Measurements from ENCODE around the gene MAP7D1. TPM values are rescaled to one million over a fixed set of nuclear protein-coding genes. Genes with fewer than 3 reads are reported as not detected.

The MAP7D1 gene
- total RNA-seq, 1 donor from 2014 or later = 70.1 TPM

GRCh38 chr1:36164361-36164760, 8.4 kb downstream of the MAP7D1 start:
- DNase-seq (ENCODE audit: low spot score in 2 of 2) (no peak), FAIRE-seq (no peak)

GRCh38 chr1:36165145-36165544, 9.2 kb downstream of the MAP7D1 start:
- FAIRE-seq (no peak), DNase-seq (ENCODE audit: low spot score in 2 of 2) (no peak)

GRCh38 chr1:36166136-36166535, 10.2 kb downstream of the MAP7D1 start:
- FAIRE-seq (no peak), DNase-seq (ENCODE audit: low spot score in 2 of 2) (no peak)

- no peak for FAIRE-seq
- DNase-seq (ENCODE audit: low spot score in 2 of 2) = no peak
Observed at GRCh38 chr1:36166938-36167905, 11.3 kb downstream of the MAP7D1 start.

GRCh38 chr1:36168514-36168913, 12.6 kb downstream of the MAP7D1 start:
- DNase-seq (ENCODE audit: low spot score in 2 of 2) (no peak), FAIRE-seq (no peak)

- FAIRE-seq (no peak), DNase-seq (ENCODE audit: low spot score in 2 of 2) (no peak)
Observed at GRCh38 chr1:36170643-36171412, 14.9 kb downstream of the MAP7D1 start.

GRCh38 chr1:36172017-36172747, 16.2 kb downstream of the MAP7D1 start:
- DNase-seq (ENCODE audit: low spot score in 2 of 2) = no peak
- no peak for FAIRE-seq

- DNase-seq (ENCODE audit: low spot score in 2 of 2) = no peak
Observed at GRCh38 chr1:36172983-36173382, 17.0 kb downstream of the MAP7D1 start.

GRCh38 chr1:36174713-36175112, 18.8 kb downstream of the MAP7D1 start:
- no peak for FAIRE-seq
- no peak for DNase-seq (ENCODE audit: low spot score in 2 of 2)

More at GRCh38 chr1:36172983-36173382, 17.0 kb downstream of the MAP7D1 start:
- no peak for FAIRE-seq

GRCh38 chr1:36175137-36176095, 19.5 kb downstream of the MAP7D1 start:
- FAIRE-seq (no peak), DNase-seq (ENCODE audit: low spot score in 2 of 2) (no peak)

- no peak for DNase-seq (ENCODE audit: low spot score in 2 of 2)
- FAIRE-seq = no peak
Observed at GRCh38 chr1:36176106-36176949, 20.4 kb downstream of the MAP7D1 start.

- DNase-seq (ENCODE audit: low spot score in 2 of 2) (no peak), FAIRE-seq (no peak)
Observed at GRCh38 chr1:36177589-36178431, 21.9 kb downstream of the MAP7D1 start.

GRCh38 chr1:36178471-36179219, 22.7 kb downstream of the MAP7D1 start:
- FAIRE-seq = no peak

GRCh38 chr1:36179220-36179600, 23.2 kb downstream of the MAP7D1 start:
- FAIRE-seq = no peak

More at GRCh38 chr1:36178471-36179219, 22.7 kb downstream of the MAP7D1 start:
- DNase-seq (ENCODE audit: low spot score in 2 of 2) = no peak

GRCh38 chr1:36182734-36183133, 26.8 kb downstream of the MAP7D1 start:
- DNase-seq (ENCODE audit: low spot score in 2 of 2) (no peak), FAIRE-seq (no peak)

More at GRCh38 chr1:36179220-36179600, 23.2 kb downstream of the MAP7D1 start:
- no peak for DNase-seq (ENCODE audit: low spot score in 2 of 2)

GRCh38 chr1:36183309-36183856, 27.4 kb downstream of the MAP7D1 start:
- DNase-seq (ENCODE audit: low spot score in 2 of 2) = no peak
- no peak for FAIRE-seq
